Measurements from ENCODE around the gene CISTR. TPM values are rescaled to one million over a fixed set of nuclear protein-coding genes. Genes with fewer than 3 reads are reported as not detected.

The CISTR gene
- total RNA-seq, 1 experiment from 2014 or later = not detected

DNA sequence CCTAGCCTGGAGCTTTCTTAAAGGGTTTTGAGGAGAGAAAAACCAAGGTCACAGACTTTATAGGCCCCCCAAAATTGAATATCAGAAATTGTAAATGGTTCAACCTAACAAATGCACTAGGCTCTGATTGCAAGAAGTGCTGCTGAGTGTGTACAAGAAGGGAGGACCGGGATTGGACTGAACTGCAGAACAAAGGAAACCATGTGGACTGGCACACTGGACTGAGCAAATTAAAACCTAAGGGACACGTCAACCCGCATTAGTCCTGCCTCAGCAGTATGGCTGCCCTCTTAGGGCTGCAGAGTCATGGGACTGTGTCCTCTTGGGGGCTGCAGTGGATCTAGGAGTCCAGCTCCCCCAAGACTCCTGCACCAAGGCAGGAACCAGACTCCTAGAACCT lies 842 bp upstream of the CISTR start:
- no peaks in the 10 kb centered on the region for H3K9me3 ChIP-seq
- no peaks in the 10 kb centered on the region for H3K27me3 ChIP-seq
- H3K36me3 ChIP-seq = no peaks in the 10 kb centered on the region
- no peak overlapping the region for H3K4me3 ChIP-seq
- no peak for DNase-seq

DNA sequence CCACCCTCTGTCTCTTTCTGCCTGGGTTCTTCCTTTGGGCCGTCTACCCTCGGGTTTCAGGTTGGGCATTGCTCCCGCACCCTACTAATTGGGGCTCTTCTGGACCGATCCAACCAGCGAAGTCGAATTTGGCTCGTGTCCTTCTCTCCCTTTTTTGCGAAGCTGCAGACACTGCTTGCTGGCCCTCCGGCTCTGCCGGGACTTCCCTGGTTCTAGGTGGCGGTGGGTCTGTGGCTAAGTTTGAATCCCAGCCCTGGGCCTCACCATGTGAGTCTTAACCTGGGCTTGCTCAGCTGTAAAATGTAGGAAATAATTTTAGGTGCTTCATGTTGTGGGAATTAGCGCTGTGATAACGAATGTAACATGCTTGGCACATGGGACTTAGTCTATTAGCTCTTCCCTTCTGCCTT lies 418 bp upstream of the CISTR start:
- H3K4me3 ChIP-seq = no peak overlapping the region
- no peaks in the 10 kb centered on the region for H3K36me3 ChIP-seq
- H3K9me3 ChIP-seq = no peaks in the 10 kb centered on the region
- no peak for DNase-seq
- no peaks in the 10 kb centered on the region for H3K27me3 ChIP-seq

DNA sequence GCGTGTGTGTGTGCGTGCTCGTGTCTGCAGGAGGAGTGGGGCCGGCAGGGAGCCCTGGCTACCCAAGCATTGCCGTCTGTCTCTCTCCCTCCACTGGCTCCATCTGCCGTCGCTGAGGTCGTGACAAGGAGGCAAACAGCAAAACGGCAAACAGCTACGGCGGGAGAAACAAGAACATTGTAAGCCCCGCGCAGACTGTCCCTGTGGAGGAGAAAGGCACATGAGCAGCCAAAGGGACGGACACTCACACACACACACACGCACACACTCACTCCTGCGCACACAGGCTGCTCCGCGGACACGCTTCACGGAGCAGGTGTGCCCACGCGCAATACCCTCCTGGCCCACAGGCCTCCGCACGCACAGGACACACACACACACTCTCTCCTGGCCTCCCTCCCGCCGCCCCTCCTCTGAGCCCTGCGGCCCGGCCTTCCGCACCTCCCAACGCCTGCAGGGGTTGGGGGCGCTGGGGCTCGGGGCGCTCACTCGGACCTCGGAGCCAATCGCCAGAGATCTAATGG lies 905 bp downstream of the CISTR start:
- no peak for DNase-seq
- Histone ChIP-seq H3K4me3 (no peak overlapping the region), H3K9me3 (no peaks in the 10 kb centered on the region), H3K36me3 (no peaks in the 10 kb centered on the region), H3K27me3 (no peaks in the 10 kb centered on the region)

DNA sequence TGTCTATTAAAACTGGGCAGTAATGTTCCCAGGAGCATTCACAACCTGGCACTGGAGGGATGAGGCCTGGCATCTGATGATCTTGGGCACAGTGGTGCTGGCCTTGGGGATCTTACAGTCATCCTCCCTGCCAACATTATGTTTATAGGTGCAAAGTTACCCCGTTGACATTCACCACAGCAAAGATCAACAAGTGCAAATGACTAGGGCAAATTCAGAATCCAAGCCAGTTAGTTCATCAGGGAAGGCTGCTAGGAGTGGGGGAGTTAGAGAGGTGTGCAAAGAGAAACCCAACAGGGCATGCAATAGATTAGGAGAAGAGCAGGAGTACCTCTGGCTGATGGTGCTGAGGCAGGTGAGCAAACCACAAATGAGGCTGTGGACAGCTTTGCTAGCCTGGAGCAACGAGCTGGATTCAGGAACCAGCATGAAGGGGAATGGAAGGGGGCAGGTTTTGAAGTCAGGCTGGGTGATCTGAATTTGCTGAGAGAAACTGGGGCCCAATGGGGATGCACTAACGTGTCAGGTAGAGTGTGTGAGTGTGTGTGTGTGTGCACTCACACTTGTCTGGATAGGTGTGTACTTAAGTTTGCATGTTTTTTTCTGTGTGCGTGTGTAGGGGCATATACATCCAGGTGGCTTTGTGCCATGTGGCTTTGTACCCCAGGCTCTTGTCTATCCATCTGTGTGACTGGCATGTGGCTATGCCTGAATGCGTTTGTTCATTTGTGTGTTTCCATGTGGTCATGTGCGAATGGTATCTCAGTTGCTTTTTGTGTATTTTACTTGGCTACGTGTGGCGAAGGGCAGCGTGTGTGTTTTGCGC lies 1.6 kb downstream of the CISTR start:
- Histone ChIP-seq H3K36me3 (no peaks in the 10 kb centered on the region), H3K4me3 (no peak overlapping the region), H3K27me3 (no peaks in the 10 kb centered on the region)

DNA sequence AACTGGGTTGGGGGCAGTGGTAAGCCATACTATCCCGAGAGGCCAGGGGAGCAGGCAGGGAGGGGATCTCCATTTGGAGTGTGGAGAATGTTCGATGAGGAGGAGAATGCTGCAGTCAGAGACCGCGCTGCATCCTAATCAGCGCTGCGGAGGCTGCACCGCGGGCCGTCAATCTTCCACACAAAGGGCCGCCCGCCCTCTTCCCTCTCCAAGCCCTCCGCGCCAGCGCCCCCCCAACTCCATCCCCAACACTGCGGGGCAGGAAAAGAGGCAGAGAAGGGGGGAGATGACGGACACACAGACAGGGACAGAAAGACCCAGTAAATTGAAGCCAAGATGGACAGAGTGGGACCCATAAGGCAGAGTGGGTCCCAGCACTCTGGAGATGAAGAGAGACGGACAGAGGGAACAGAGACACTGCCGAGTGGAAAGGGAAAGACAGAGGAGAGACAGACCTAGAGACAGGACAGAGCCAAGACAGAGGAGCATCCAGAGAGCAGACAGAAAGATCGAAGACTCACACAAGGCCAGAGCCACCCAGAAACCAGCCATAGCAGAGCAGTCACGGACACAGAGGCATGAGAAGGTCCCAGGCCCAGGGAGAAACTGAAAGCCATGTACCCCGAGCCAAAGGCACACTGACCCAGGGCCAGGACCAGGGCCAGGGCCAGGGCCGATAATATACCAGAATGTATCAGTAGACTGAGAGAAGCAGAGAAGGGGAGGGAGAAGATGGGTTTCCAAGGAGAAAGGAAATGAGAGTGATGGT lies 3.5 kb downstream of the CISTR start:
- Histone ChIP-seq H3K4me3 (no peak overlapping the region), H3K36me3 (no peaks in the 10 kb centered on the region), H3K9me3 (no peaks in the 10 kb centered on the region), H3K27me3 (no peaks in the 10 kb centered on the region)
- no peak for DNase-seq

More for the DNA sequence above, 1.6 kb downstream of the CISTR start:
- no peak for DNase-seq
- H3K9me3 ChIP-seq = no peaks in the 10 kb centered on the region

DNA sequence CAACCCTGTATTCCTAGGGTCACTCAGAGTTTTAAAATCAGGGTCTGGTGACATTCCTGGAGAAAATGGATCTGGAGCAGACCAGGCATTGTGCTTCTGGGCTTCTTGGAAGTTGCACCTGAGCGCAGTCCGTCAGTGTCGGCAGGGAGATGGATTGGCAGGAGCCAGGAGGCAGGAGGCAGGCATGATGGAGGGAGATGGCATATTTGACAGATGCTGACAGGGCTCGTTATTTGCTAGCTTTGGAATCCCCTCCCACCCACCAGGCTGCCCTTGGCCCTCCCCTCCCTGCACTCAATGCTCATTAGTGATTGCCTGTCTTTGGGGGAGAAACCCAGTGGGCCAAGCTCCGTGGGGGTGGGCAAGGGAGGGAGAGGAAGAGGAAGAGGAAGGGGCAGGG lies 4.7 kb downstream of the CISTR start:
- H3K9me3 ChIP-seq = no peaks in the 10 kb centered on the region
- H3K36me3 ChIP-seq = no peaks in the 10 kb centered on the region
- no peak for DNase-seq
- H3K4me3 ChIP-seq = no peak overlapping the region
- H3K27me3 ChIP-seq = no peaks in the 10 kb centered on the region

DNA sequence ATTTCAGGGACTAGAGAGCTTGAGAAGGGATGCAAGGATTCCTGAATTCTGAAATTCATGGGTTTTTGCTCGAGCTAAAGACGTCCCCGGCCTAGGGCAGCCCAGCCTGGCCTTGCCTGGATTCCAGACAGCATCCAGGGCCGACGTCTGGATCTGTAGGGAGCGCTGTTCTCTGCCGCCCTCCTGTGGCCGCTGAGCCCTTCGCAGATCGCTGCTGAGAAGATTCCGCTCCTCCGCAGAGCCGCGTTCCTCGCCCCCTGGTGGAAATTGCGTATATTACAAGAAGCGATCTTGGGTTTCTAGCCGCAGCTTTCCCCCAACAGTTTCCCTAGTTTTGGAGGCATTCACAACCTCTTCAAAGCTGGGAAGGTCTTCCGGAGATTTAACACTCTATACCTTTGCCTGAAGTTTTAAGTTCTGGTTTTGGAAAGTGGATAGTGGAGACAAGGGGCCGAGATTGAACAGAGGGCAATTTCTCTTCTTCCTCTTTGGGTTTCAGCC lies 5.1 kb downstream of the CISTR start:
- peak; percentile 87 for DNase-seq
- no peaks in the 10 kb centered on the region for H3K9me3 ChIP-seq
- H3K27me3 ChIP-seq = no peaks in the 10 kb centered on the region
- H3K4me3 ChIP-seq = no peak overlapping the region
- no peaks in the 10 kb centered on the region for H3K36me3 ChIP-seq

DNA sequence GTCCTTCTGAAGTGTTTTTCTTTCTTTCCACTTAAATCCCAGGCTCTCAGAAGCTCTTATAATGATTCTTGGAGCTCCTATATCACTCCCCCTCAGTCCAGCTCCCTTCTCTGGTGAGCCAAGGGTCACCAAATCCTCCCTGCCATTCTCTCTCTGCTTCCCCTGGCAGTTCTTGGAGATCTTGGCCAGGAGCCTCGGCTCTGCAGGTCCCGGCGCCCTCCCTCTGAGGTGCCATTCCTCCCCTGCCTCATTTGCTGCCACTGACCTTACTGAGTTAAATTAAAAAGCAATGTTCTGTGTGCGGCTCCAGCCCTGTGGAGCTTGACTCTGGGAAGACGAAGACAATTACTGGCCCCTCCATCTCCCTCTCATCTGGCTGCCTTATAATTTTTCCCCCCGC lies 7.0 kb downstream of the CISTR start:
- no peak for DNase-seq
- no peak overlapping the region for H3K4me3 ChIP-seq
- H3K27me3 ChIP-seq = no peaks in the 10 kb centered on the region
- H3K36me3 ChIP-seq = no peaks in the 10 kb centered on the region
- no peaks in the 10 kb centered on the region for H3K9me3 ChIP-seq

DNA sequence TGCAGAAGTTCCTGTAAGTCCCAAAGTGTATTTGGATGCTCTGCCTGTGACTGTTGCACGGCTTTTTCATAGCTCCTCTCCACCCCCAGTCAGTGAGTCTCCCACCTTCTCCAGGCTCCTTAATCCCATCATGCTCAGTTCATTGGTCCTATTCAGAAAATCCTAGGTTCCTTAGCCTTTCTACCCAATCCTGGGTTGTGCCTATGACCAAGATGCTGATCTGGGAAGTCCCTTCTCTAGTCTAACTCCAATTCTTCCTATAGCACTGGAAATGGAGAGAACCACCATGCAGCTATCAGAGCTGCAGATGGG lies 7.7 kb downstream of the CISTR start:
- Histone ChIP-seq H3K27me3 (no peaks in the 10 kb centered on the region), H3K4me3 (no peak overlapping the region), H3K36me3 (no peaks in the 10 kb centered on the region), H3K9me3 (no peaks in the 10 kb centered on the region)
- DNase-seq = no peak

DNA sequence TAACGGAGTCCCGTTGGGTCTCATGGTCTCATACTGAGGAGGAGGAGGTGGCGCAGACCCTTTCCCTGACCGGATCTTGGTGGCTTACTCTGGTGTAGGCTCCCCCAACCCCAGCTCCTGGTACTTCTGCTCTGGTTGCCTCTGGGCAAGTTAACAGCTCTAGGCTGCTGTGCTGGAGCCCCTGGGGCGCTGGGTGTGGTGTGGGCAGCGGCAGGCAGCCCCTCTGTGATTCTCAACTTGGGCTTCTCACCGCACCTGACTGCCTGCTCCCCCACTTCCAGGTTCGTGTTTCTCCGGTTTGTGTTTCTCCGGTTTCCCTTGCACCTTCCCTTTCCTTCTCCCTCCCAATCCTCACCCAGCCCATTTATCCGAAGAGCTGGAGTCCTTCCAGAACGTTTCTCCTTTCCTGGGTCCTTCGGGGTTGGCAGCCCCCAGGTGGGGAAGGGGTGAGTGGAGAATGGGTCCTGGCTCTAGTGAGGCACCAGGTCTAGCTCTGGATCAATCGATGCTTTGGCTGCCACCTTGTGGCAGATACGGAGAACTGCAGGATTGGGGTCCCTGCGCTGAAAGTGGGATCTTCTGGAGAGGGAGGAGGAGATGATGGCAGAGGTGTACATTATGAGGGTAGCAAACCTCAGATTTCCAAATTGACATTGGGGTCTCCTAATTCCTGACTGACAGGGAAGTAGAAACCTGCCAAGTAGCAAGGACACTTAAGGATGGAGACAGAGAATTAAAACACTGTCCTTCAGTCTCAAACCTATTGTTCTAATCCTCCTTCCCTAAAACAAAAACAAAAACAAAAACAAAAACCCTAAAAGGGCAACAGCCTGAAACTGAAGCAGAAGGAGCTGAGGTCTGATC lies 8.3 kb downstream of the CISTR start:
- Histone ChIP-seq H3K9me3 (no peaks in the 10 kb centered on the region), H3K27me3 (no peaks in the 10 kb centered on the region), H3K4me3 (no peak overlapping the region), H3K36me3 (no peaks in the 10 kb centered on the region)
- peak; percentile 27 for DNase-seq

DNA sequence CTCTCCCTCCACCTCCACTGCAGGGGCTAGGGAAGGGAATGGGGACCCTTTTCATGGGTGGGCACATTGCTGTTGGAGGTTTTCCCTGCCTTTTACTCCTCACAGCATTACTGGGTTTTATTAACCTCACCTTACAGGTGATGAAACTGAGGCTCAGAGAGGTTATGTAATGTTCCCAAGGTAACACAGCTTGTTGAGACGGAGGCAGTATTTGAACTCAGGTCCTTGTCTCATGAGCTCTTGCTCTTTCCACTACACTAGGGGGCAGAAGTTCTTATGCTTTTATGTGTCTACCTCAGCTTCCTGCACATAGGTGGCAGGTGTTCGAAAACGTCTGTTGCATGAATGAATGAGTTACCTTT lies 11.7 kb downstream of the CISTR start:
- Histone ChIP-seq H3K4me3 (no peak overlapping the region), H3K27me3 (no peaks in the 10 kb centered on the region), H3K36me3 (no peaks in the 10 kb centered on the region), H3K9me3 (no peaks in the 10 kb centered on the region)
- no peak for DNase-seq

DNA sequence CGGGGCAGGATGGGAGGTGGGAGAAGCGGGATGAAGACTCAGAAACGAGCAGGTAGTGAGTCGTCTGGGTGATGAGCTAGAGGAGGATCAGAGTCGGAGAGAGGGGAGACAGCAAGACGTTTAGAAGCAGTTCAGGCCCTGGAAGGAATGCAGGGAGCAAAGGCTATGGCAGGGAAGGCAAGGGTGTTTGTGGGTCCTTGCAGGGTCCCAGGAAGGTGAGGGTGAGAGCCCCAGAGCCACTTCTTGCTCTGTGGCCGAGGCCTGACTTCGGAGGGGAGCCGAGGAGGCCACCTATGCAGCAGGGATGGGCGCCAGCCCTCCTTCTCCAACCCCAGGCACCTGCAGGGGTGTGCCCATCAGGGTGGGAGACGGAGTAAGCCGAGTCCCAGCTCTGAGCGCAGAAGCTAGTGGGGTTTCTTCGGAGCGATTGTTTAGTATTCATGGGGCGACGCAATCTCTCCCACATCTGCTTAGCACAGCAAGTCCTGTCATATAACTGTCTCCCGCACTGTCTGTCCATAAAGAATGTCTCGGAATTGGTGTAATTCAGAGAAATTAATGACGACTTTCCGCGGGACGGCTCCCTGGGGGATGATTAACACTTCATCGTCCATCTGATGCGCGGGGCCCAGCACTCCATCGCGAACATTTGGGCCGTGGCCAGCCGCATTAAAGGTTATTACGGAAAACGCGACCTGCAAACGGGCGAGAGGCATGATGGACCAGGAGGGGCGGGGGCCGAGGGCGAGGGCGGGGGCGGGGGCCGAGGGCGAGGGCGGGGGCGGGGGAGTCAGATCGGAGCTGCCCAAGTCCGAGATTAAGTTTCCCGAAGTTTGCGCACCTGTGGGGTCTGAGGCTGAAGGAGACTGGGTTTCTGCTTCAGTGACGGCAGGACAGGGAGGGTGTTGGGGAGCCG lies 12.3 kb downstream of the CISTR start:
- Histone ChIP-seq H3K4me3 (no peak overlapping the region), H3K27me3 (no peaks in the 10 kb centered on the region)
- DNase-seq = no peak

DNA sequence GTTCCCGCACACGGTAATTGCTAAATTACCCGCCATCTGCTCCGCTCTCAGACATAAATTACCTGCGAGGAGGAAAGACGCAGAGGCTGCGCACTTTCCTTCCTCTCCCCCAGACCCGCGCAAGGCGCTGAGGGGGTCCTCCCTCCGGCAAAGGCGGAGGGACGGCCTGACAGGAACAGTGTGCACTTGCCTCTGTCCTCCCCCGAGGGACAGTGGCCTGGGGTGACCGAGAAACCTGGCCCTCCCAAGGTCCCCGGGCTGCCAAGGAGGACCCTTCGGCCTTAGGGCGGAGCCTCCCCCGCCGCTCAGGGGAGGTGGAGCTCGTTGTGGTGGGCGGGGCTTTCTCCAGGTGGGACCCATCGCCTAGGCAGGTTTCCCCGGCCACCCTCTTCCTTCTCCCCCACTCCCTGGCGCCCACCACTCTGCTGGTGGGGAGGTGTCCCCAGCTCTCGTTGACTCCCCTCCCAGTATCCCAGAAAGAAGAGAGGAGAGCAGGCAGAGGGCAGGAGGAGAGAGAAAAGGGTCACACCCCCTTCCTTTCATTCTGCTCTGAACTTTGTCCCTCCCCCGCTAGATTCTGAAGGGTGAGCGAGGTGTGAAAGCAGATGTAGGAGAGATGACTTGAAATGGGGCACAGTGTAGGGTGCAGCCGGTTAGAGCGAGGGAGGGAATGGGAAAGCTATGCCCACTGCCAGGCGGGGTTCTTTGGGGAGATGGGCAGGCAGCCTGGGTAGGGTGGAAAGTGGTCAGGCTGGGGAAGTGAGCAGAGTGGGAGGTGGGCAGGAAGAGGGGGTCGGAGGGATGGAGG lies 13.2 kb downstream of the CISTR start:
- no peaks in the 10 kb centered on the region for H3K27me3 ChIP-seq
- no peaks in the 10 kb centered on the region for H3K36me3 ChIP-seq
- H3K9me3 ChIP-seq = no peaks in the 10 kb centered on the region

More for the DNA sequence above, 12.3 kb downstream of the CISTR start:
- H3K9me3 ChIP-seq = no peaks in the 10 kb centered on the region
- no peaks in the 10 kb centered on the region for H3K36me3 ChIP-seq

DNA sequence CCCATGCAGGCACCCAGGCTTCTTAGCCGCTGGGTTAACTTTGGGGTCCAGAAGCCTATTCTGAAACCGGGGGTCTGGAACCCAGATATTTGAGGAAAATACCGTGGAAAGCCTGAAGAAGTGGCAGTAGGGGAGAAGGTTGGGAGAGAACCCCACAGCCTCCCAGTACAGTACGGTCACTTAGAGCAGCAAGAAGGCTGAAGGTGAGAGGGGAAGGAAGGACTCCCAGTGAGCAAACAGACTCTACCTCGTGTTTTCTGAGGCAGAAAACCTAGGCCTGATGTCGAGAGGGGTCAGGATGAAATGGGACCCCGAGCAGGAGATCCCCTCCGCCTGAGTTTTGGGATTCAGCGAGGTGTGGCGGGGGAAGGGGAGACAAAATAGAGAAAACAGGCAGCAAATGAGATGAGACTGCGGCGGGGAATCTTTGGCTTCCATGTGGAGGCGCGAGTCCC lies 13.8 kb downstream of the CISTR start:
- Histone ChIP-seq H3K4me3 (no peak overlapping the region), H3K36me3 (no peaks in the 10 kb centered on the region), H3K9me3 (no peaks in the 10 kb centered on the region), H3K27me3 (no peaks in the 10 kb centered on the region)
- no peak for DNase-seq

More for the DNA sequence above, 13.2 kb downstream of the CISTR start:
- no peak overlapping the region for H3K4me3 ChIP-seq
- no peak for DNase-seq

DNA sequence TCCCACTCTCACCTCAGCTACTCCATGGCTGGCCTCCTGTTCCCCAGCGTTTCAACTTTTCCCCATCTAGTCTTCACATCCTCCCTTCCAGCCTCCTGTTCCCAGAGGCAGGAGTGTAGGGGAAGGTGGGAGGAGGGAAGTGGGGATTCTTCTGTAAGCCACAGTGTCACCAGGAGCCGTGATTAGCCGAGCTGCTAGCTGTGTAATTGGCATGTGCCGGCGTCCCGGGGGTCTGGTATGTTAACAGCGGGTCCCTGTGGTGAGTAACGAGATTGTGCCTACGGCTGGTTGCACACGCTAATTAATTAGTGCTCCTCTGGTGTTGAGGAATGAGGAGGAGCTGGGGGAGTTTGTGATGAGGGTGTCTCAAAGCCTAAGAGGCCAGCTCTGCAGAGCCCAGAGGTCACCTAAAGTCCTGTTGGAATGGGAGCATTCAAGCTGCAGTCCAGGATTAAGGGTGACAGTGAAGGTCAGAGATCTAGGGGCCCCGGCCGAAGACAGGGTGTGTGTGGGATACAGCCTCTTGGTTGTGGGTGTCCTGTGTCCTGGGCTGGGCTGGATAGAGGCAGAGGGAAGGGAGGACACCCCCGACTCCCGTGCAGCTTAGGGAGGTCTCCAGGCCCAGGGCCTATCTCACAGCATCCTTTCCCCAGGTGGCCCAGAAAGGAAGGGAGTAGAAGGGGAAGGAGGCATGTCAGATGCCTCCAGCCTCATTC lies 14.5 kb downstream of the CISTR start:
- H3K27me3 ChIP-seq = no peaks in the 10 kb centered on the region
- no peaks in the 10 kb centered on the region for H3K9me3 ChIP-seq
- no peaks in the 10 kb centered on the region for H3K36me3 ChIP-seq
- H3K4me3 ChIP-seq = no peak overlapping the region
- DNase-seq = no peak

All from MG63 (cell line).